GM10266 (cell line): ENCODE data around the gene NUP210L.

ENCODE experiments used
- DNase-seq: peaks from one replicate; pipeline ENCODE4 v3.0.0; 2012; ENCODE audit errors: extremely low spot score
- TF ChIP-seq, protein P1 (sequence below): IDR thresholded peaks from 2 replicates; pipeline ENCODE4 v1.5.1; 2012; ENCODE audit warnings: mild to moderate bottlenecking, low read depth; ENCODE audit not compliant: control insufficient read depth, insufficient read depth; ENCODE audit errors: missing control alignments

The NUP210L gene

DNA sequence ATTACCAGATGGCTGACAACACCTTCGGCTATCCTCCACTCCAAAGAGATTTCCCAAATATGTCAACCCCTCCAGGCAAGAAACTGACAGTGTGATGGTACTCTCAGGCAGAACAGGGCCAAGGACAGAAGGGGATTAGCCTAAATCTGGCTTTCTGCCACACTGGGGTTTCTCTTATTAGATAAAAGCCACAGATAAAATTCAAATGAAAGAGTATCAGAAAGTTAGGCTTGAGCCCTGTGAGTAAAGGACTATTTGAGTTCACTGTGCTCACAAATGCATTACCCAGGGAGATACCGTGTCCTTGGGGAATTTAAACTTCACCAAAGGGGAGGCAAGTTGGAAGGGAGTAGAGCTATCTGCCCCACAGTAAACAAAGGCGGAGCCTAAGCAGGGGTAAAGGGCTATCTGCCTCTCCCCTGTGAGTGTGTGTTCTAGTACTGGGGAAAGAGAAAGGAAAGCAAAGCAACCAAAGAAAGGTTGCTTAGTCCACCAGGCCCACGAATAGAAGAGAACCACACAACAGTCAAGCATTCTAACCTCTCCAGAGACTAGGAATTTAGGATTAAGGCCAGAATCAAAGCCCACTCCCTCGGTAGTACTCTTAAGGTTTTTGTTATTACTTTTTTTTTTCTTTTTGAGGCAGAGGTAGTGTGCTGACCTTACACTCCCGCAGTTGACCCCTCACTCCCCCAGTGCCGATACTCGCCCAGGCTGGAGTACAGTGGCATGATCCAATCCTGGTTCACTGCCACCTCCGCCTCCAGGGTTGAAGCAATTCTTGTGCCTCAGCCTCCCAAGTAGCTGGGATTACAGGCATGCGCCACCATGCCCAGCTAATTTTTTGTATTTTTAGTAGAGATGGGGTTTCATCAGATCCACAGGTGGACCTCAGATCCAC is 24.3 kb upstream of the NUP210L start:
- DNase-seq: no peak

DNA sequence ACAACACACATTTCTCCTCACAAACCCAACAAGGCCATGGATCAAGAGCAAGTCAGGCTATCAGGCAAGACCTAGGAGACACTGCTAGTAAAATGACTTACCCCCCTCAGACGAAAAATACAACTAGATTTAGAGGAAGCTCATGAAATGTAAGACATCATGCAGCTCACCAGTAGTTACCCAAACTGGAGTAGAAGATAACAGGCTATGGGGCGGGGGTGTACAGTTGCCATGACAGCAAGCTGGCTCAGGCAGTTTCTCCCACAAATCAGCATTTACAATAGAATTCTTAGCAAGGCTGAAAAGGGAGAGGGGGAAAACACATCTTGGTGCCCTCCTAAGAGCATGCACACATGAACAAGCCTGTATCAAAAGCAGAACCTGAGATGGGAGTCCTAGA is 23.1 kb upstream of the NUP210L start:
- TF ChIP-seq, protein P1, sequence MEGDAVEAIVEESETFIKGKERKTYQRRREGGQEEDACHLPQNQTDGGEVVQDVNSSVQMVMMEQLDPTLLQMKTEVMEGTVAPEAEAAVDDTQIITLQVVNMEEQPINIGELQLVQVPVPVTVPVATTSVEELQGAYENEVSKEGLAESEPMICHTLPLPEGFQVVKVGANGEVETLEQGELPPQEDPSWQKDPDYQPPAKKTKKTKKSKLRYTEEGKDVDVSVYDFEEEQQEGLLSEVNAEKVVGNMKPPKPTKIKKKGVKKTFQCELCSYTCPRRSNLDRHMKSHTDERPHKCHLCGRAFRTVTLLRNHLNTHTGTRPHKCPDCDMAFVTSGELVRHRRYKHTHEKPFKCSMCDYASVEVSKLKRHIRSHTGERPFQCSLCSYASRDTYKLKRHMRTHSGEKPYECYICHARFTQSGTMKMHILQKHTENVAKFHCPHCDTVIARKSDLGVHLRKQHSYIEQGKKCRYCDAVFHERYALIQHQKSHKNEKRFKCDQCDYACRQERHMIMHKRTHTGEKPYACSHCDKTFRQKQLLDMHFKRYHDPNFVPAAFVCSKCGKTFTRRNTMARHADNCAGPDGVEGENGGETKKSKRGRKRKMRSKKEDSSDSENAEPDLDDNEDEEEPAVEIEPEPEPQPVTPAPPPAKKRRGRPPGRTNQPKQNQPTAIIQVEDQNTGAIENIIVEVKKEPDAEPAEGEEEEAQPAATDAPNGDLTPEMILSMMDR: no peak
- no peak for DNase-seq

More for the DNA sequence above, 24.3 kb upstream of the NUP210L start:
- TF ChIP-seq, protein P1: no peak

DNA sequence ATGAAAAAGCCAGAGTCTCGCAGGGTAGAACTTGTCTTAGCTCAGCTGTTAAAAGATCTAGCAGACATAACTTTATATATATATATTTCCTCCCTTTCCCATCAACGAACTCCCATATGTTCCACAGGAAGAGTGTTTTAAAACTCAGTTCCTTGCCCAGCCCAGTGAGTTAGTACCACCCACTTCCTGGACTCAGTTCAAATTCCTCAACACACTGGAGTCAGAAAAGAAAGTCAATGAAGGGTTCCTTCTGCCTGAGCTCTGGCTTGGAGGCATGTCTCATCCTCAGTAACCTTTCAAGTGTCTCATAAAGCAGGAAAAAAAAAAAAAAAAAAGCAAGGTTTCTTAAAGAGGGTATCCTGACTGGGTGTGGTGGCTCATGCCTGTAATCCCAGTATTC is 21.5 kb upstream of the NUP210L start:
- TF ChIP-seq, protein P1: no peak
- DNase-seq: no peak

DNA sequence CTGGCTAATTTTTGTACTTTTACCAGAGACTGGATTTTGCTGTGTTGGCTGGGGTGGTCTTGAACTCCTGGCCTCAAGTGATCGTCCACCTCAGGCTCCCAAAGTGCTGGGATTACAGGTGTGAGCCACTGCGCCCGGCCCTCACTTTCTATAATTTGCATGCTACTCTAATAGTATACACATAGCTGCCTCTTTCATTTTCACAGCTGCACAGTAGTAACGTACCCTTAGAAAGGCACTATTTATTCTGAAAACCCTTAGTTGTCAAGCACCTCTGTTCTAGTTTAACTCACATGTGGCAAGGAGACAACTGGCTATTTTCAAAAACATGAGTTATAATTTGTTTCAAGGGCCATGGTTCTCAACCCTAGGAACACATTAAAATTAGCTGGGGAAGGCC is 19.8 kb upstream of the NUP210L start:
- TF ChIP-seq, protein P1: no peak
- no peak for DNase-seq

DNA sequence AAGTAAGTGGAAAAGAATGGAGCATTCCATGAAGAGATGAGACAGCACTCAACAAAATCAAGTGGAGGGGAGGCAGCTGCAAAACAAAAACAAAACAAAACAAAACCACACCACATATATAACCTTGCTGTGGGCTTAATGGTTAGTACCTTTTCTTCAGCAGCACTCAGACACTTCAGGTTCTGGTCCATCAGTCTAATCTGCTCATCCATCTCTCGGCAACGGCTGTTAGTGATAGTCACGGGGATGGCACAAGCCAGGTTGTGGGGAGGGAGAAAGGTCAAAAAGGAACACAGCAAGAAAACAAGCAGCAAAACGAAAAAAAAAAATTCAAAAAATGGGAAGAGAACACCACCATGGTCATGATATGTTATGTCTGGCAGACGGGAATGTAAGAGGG is 17.0 kb upstream of the NUP210L start:
- DNase-seq: no peak
- TF ChIP-seq, protein P1: no peak

DNA sequence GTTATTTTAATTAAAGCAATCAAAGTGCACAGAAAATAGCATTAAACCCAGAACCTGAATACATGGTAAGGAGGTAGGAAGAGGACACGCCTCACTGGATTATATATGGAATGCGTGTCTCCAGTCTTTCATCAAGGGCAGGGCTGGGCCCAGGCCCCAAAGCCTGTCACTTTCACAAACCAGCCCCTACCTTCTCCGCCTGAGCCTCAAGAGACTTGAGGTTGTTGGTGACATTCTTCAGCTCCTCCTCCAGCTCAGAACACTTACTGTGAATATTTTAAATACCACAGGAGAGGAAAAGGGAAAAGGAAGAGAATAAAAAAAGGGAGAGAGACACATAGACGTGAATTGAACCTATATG is 16.3 kb upstream of the NUP210L start:
- no peak for DNase-seq
- TF ChIP-seq, protein P1: no peak

DNA sequence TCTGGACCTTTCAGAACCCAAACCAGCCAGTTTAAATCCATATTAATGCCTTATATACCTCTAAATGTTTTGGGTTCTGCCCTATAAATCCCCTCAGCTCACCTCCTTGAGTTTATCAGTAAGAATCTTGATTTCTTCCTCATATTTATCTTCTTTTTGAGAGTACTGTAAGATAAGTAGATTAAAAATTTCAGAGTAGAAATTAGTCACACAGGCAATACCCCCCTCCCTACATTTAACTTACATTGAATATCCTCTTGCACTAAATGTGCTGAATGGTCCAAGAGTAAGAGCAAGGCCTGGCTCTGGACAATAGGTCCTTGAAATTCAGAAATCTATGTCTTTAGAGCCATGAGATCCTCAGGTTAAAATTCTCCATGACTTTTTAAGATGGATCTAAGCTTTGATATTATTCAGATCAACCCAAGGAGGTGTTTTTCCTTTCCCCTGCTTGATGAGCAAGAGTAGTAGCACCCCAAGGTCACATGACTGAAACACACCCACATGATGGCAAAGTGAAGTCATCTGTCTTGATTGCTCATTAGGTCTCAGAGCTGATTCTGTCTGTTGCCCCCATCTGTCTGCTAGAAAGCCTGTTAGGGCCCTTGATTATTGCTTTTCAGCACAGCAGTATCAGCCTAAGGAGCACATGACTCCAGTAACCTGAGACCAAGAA is 15.8 kb upstream of the NUP210L start:
- TF ChIP-seq, protein P1: no peak
- no peak for DNase-seq
